Astrocyte of the hippocampus (primary cell): ENCODE data around the gene CANX.

Experiments used
- DNase-seq: peaks from one replicate; pipeline ENCODE4 v3.0.0; 2011; ENCODE audit warnings: low read depth, low spot score

CANX gene

GRCh38 chr5:179777456-179777855 lies 78.7 kb downstream of the CANX start:
- DNase-seq: no peak

- no peak for DNase-seq
These were observed 79.1 kb downstream of the CANX start for GRCh38 chr5:179777909-179778308.

DNA sequence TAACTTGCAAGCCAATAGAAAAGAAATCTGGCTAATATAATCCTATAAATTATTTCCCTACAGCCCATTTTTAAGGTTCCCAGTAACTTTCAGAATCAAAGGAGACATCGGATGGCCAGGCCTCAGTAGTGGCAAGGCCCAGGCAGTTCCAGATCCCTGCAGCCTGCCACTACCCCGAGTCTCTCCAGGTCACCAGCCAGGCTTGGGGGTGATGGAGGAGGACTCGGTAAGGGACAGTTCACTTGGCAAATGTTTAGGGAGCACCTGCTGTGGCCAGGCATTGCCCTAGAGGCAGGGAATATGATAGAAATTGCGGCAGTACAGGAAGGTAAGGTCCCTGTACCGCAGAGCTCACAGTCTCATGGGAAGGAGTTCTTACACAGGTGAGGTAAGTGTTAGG lies 79.8 kb downstream of the CANX start:
- DNase-seq: no peak

DNA sequence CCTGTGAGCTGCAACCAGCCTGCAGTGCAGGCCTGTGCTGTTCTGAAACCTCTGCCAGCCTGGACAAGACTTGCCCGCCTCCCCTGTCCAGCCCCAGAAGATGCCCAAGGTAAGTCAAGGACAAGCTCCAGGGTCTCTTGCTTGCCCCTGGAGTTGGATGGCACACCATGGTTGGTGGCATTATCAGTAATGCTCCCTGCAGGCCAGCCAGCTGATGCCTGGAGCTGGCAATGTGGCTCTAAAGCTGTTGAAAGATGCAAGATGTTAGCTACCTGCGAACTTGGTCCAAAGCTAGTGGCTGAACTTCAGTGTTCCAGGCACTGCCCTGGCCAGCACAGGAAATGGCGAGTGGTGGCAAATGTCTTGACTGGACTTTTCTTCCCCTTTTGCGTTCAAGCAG lies 81.1 kb downstream of the CANX start:
- no peak for DNase-seq

DNA sequence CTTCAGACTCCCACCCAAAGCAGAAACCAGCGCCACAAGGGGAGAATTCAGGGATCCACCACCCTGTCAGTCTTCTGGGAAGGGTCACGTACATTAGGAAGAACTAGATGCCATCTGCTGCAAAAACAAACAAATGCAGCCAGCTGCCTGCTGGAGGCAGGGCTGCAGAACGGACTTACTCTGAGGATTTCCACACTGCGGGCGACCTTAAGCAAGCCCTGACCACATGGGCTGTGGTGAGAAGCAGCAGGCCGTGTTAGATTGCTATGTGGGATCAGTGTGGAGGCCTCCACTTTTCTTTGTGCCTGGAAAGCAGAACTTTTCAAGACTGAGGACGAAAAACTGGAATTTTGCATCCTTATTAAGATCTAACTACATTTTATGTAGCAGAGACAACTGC lies 81.6 kb downstream of the CANX start:
- DNase-seq: no peak
